ENCODE measurements around the gene MAGOHB. TPM values are rescaled to one million over a fixed set of nuclear protein-coding genes. Genes with fewer than 3 reads are reported as not detected.

The MAGOHB gene
- 9.9 and 30.7 TPM in 2 replicates for total RNA-seq

DNA sequence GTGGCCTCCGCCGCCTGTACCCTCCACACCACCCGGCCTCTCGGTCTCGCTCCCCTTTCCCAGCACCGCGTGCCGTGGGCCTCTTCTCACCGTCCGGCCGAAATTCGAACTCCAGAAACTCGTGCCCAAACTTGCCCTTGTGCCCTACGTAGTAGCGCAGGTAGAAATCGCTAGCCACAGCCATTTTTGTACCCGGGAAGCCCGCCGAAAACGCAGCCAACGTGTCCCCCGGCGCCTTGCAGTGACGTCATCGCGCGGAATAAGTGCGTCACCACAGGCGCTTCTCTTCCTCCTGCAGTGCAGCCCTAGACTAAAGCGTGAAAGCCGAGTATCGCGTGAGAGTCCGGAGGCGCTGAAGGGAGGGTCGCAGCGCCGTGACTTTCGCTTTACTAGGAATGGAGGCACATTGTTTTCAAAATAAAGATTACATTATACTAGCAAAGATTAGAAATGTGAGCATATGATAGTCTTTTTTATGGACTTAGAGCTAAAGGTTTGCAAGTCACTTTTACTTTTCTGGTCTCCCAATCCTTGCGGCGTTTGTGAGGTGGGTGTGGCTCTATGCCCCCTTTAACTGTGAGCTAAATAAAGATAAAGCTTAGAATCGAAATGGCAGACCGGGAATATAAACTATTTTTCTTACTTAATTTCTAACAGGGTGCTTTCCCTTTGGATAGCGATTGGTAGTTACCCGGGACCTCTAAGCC is at the start of gene MAGOHB:
TSS of gene MAGOHB (minus strand) at position 261 of the 707 bp plus-strand sequence. CDS start at position 184, 77 bp downstream.

Other genes with a start within 250 kb of the MAGOHB start
- gene KLRK1, start 223.6 kb downstream of the MAGOHB start, total RNA-seq, result not detected in 2 replicates
- gene KLRC4, start 203.9 kb downstream of the MAGOHB start, total RNA-seq, result not detected in 2 replicates
- not detected in 2 replicates for gene KLRC3, start 193.0 kb downstream of the MAGOHB start, total RNA-seq
- gene KLRC2, start 177.6 kb downstream of the MAGOHB start, total RNA-seq, result not detected in 2 replicates
- not detected in 2 replicates for gene KLRC1, start 160.2 kb downstream of the MAGOHB start, total RNA-seq
- 0.32 and 0.69 TPM in 2 replicates for gene EIF2S3B, start 107.7 kb downstream of the MAGOHB start, total RNA-seq
- gene STYK1, start 60.4 kb upstream of the MAGOHB start, total RNA-seq, result 6.0 and 8.4 TPM in 2 replicates
- gene YBX3, start 109.7 kb upstream of the MAGOHB start, total RNA-seq, result 92.8 and 196 TPM in 2 replicates
- gene TAS2R7, start 189.0 kb upstream of the MAGOHB start, total RNA-seq, result not detected in 2 replicates
- not detected in 2 replicates for gene TAS2R8, start 193.7 kb upstream of the MAGOHB start, total RNA-seq
- gene TAS2R9, start 196.6 kb upstream of the MAGOHB start, total RNA-seq, result 0.13 TPM in 1 of 2 replicates, not detected in the other
- gene TAS2R10, start 212.7 kb upstream of the MAGOHB start, total RNA-seq, result 0.16 and 0.76 TPM in 2 replicates
- 0.16 and 1.0 TPM in 2 replicates for gene PRR4, start 235.9 kb upstream of the MAGOHB start, total RNA-seq